ENCODE measurements around the gene FIS1.

GRCh38 chr7:101216860-101217387, 28.0 kb downstream of the FIS1 start:
- no peak for TF ChIP-seq CTCF (IDR thresholded peaks at IDR 0.05)
- no peak for TF ChIP-seq EP300 (IDR thresholded peaks at IDR 0.05)
- no peak for TF ChIP-seq POLR2A (IDR thresholded peaks at IDR 0.05)

Measured in tibial nerve (tissue), 4 donors.